Measurements from ENCODE around the gene RNF130.
"Not testable (repeated sequence)": the region's sequence is repeated elsewhere in the genome, so short reads cannot be mapped to it uniquely, and the experiment has no call there.

The RNF130 gene

GRCh38 chr5:179967489-179967888 is 104.1 kb downstream of the RNF130 start:
- no peak for DNase-seq

- no peak for DNase-seq
Measured at GRCh38 chr5:179964015-179964414, 107.5 kb downstream of the RNF130 start.

- no peak for DNase-seq
Measured at GRCh38 chr5:179963375-179963774, 108.2 kb downstream of the RNF130 start.

GRCh38 chr5:179960204-179960831 is 111.2 kb downstream of the RNF130 start:
- DNase-seq, result no peak

GRCh38 chr5:179959641-179960040 is 111.9 kb downstream of the RNF130 start:
- no peak for DNase-seq

- not testable (repeated sequence) for DNase-seq
Measured at GRCh38 chr5:179959118-179959517, 112.4 kb downstream of the RNF130 start.

- no peak for DNase-seq
Measured at GRCh38 chr5:179955630-179956029, 115.9 kb downstream of the RNF130 start.

- DNase-seq, result no peak
Measured at GRCh38 chr5:179955062-179955461, 116.5 kb downstream of the RNF130 start.

GRCh38 chr5:179954434-179954833 is 117.1 kb downstream of the RNF130 start:
- no peak for DNase-seq

GRCh38 chr5:179953987-179954386 is 117.6 kb downstream of the RNF130 start:
- DNase-seq, result no peak

- DNase-seq, result no peak
Measured at GRCh38 chr5:179936976-179937681, 134.4 kb downstream of the RNF130 start.

- DNase-seq, result no peak
Measured at GRCh38 chr5:179930788-179931473, 140.6 kb downstream of the RNF130 start.

- DNase-seq, result no peak
Measured at GRCh38 chr5:179927824-179928223, 143.7 kb downstream of the RNF130 start.

GRCh38 chr5:179926657-179927056 is 144.9 kb downstream of the RNF130 start:
- no peak for DNase-seq

- DNase-seq, result no peak
Measured at GRCh38 chr5:179923436-179923835, 148.1 kb downstream of the RNF130 start.

GRCh38 chr5:179920175-179920574 is 151.4 kb downstream of the RNF130 start:
- no peak for DNase-seq

GRCh38 chr5:179919487-179920060 is 152.0 kb downstream of the RNF130 start:
- no peak for DNase-seq

- no peak for DNase-seq
Measured at GRCh38 chr5:179918742-179919486, 152.6 kb downstream of the RNF130 start.

GRCh38 chr5:179916523-179916922 is 155.0 kb downstream of the RNF130 start:
- DNase-seq, result no peak

GRCh38 chr5:179915406-179915935 is 156.1 kb downstream of the RNF130 start:
- no peak for DNase-seq

GRCh38 chr5:179914032-179914755 is 157.4 kb downstream of the RNF130 start:
- DNase-seq, result no peak

GRCh38 chr5:179913461-179913860 is 158.1 kb downstream of the RNF130 start:
- DNase-seq, result no peak
